Heart left ventricle (tissue), 13 donors: ENCODE measurements around the gene SHISAL2A.

Source experiments
- POLR2A ChIP-seq, 2 donors: fragments of 450-650 bp; IDR thresholded peaks; one replicate each; pipeline ENCODE4 v1.6.1; 2017; ENCODE audit warnings: antibody characterized with exemption in 2 of 2, mild to moderate bottlenecking in 2 of 2, moderate library complexity in 2 of 2
- TF ChIP-seq, protein P1 (sequence below), 12 donors: fragments of 200-600 bp; sonication (generic) in 4 of 12; IDR thresholded peaks; one replicate each; pipeline versions ENCODE4 v1.5.0 to v1.8.0; 2018 to 2022; ENCODE audit warnings: antibody characterized with exemption in 12 of 12, mild to moderate bottlenecking in 5 of 12
- donor health status: ischemic (EF 13 %, LVEDD 7.1; RV severe dilation, severe dysfunction).
- donor health status: DM: no; HTN: yes; CAD: no.
- donor health status: DM: no; HTN: no; CAD: no.
- donor health status: ischemic (EF 25% LVEDD 6.9; RV normal size, moderate dysfunction).
- donor health status: ischemic (EF 25% LVEDD 5.7; RV mildly dilated, moderate dysfunction).
- donor health status: ischemic (EF 35%, LVEDD 5.7; RV mildly dilated, moderate dysfunction).
- donor health status: nonischemic (EF 11% LVEDD 7.7; RV severe dilation, severe dysfunction).
- donor health status: DM: yes; HTN: yes; CAD: no.
- donor health status: PGD.
- donor health status: ischemic (EF 29% LVEDD 5.4; RV normal size, mild dysfunction).
- donor health status: nonischemic (EF 23%, LVEDD 6.1; RV moderate dilation, normal function).

DNA sequence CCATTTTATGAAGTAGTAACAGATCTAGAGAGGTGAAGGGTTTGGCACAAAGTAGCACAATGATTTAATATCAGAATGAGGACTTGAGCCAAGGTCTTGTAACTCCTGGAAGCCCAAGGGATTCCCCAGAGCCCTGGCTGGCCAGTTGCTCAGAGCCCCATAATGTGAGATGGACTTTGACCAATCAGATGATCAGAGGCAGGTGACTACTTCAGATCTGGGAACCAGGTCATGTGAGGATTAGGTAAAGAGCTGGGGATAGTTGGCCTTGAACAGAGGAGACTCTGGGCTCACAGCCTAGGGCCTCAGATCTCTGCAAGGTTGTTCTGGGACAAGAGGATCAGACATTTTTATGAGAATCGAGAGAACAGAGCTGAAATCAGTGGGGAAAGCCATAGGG lies 18.9 kb downstream of the SHISAL2A start:
- TF ChIP-seq, protein P1, sequence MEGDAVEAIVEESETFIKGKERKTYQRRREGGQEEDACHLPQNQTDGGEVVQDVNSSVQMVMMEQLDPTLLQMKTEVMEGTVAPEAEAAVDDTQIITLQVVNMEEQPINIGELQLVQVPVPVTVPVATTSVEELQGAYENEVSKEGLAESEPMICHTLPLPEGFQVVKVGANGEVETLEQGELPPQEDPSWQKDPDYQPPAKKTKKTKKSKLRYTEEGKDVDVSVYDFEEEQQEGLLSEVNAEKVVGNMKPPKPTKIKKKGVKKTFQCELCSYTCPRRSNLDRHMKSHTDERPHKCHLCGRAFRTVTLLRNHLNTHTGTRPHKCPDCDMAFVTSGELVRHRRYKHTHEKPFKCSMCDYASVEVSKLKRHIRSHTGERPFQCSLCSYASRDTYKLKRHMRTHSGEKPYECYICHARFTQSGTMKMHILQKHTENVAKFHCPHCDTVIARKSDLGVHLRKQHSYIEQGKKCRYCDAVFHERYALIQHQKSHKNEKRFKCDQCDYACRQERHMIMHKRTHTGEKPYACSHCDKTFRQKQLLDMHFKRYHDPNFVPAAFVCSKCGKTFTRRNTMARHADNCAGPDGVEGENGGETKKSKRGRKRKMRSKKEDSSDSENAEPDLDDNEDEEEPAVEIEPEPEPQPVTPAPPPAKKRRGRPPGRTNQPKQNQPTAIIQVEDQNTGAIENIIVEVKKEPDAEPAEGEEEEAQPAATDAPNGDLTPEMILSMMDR (IDR thresholded peaks at IDR 0.05): no peak
- TF ChIP-seq POLR2A (IDR thresholded peaks at IDR 0.05): no peak
